HG03039 (cell line): ENCODE measurements around the gene TPD52L1.
"Not testable (repeated sequence)": the region's sequence is repeated elsewhere in the genome, so short reads cannot be mapped to it uniquely, and the experiment has no call there.

Experiments used
- ATAC-seq: cut with Tn5 transposase; IDR thresholded peaks from one replicate; pipeline ENCODE4 v1.9.1; 2021; ENCODE audit warnings: mild to moderate bottlenecking, moderate library complexity; ENCODE audit not compliant: unreplicated experiment

TPD52L1 gene

GRCh38 chr6:125268765-125269164 is 115.2 kb downstream of the TPD52L1 start:
- no peak for ATAC-seq

- ATAC-seq, result no peak
Observed at GRCh38 chr6:125269328-125269985, 115.9 kb downstream of the TPD52L1 start.

GRCh38 chr6:125270380-125270779 is 116.8 kb downstream of the TPD52L1 start:
- no peak for ATAC-seq

- ATAC-seq, result no peak
Observed at GRCh38 chr6:125271486-125272159, 118.0 kb downstream of the TPD52L1 start.

- ATAC-seq, result no peak
Observed at GRCh38 chr6:125273251-125273650, 119.7 kb downstream of the TPD52L1 start.

- ATAC-seq, result no peak
Observed at GRCh38 chr6:125273965-125274364, 120.4 kb downstream of the TPD52L1 start.

- no peak for ATAC-seq
Observed at GRCh38 chr6:125274935-125275334, 121.4 kb downstream of the TPD52L1 start.

GRCh38 chr6:125275779-125276178 is 122.2 kb downstream of the TPD52L1 start:
- ATAC-seq, result no peak

- no peak for ATAC-seq
Observed at GRCh38 chr6:125277838-125278237, 124.3 kb downstream of the TPD52L1 start.

- ATAC-seq, result no peak
Observed at GRCh38 chr6:125279961-125280360, 126.4 kb downstream of the TPD52L1 start.

- not testable (repeated sequence) for ATAC-seq
Observed at GRCh38 chr6:125280370-125281035, 126.9 kb downstream of the TPD52L1 start.

GRCh38 chr6:125282470-125282869 is 128.9 kb downstream of the TPD52L1 start:
- ATAC-seq, result not testable (repeated sequence)

- ATAC-seq, result no peak
Observed at GRCh38 chr6:125285353-125285752, 131.8 kb downstream of the TPD52L1 start.

- ATAC-seq, result no peak
Observed at GRCh38 chr6:125285936-125286335, 132.4 kb downstream of the TPD52L1 start.

- ATAC-seq, result no peak
Observed at GRCh38 chr6:125287718-125288117, 134.1 kb downstream of the TPD52L1 start.

- no peak for ATAC-seq
Observed at GRCh38 chr6:125293587-125293986, 140.0 kb downstream of the TPD52L1 start.

GRCh38 chr6:125294036-125294435 is 140.5 kb downstream of the TPD52L1 start:
- ATAC-seq, result no peak

GRCh38 chr6:125294925-125295324 is 141.4 kb downstream of the TPD52L1 start:
- no peak for ATAC-seq

- no peak for ATAC-seq
Observed at GRCh38 chr6:125296471-125296870, 142.9 kb downstream of the TPD52L1 start.

GRCh38 chr6:125299257-125299656 is 145.7 kb downstream of the TPD52L1 start:
- no peak for ATAC-seq

- ATAC-seq, result no peak
Observed at GRCh38 chr6:125300992-125301434, 147.4 kb downstream of the TPD52L1 start.
